Epithelial cell of umbilical artery (primary cell): ENCODE results near the gene IL2RG. TPM values are rescaled to one million over a fixed set of nuclear protein-coding genes. Genes with fewer than 3 reads are reported as not detected.

Experiments used
- total RNA-seq: library from RNA; depleted of rRNA; stranded (reverse); fragments of >200 nt; gene quantifications from 2 replicates; pipeline ENCODE4 v1.2.3, GENCODE V29; 2014

IL2RG gene
- total RNA-seq: not detected in 2 replicates

GRCh38 chrX:71111141-71111843 is at the start of gene IL2RG:
Gene IL2RG (minus strand): TSS chrX:71111577. CDS start chrX:71111539, 38 bp downstream.

GRCh38 chrX:71144651-71145050 is 33.3 kb upstream of the IL2RG start, which contains the start of gene NLGN3:
Gene NLGN3 (plus strand): TSS chrX:71144841. CDS start chrX:71147750, 2,909 bp downstream.

DNA sequence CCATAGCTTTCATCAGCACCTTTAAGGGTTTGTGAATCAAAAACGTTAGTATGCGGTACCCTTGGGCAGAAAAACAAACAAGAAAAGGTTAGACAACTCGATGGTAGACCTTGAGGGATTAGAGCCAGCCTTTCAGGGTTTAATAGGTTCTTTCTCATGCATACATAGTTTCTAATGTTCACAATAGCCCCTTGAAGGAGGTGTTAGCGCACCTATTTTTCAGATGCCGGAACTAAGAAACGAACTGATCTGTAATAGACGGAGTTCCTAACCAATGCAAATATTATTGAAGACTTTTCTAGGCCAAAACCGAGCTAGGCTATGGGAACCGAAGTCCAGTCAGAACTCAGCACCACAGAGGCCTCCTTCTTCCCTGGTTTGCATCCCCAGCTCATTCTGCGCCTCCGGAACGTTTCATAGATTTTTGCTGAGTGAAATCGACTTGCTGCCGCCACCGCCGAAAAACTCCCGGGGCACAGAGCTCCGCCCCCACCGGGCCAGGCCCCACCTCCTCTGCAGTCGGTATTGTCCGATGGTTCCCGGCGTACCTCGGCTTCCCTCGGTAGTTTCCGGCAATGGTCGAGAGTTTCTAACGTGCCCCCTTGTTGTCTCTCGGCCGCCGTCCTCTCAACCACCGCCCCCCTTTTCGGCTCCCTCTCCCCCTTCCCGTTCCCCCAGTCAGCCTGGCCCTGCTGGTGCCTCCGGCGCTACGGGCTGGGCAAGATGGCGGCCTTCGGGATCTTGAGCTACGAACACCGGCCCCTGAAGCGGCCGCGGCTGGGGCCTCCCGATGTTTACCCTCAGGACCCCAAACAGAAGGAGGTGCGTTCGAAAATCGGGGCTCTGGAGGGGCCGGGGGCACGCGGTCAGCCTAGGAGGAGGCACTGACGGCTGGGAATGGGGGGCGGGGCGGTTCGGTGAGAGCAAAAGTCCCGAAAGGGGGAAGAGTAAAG is 6.9 kb upstream of the IL2RG start, which contains the start of gene MED12:
MED12 (plus strand) TSS at position 565 of the 953 bp plus-strand sequence; CDS start at position 724, 159 bp downstream.

GRCh38 chrX:71106427-71106826 is 5.0 kb downstream of the IL2RG start, which contains the start of gene CXorf65:
Gene CXorf65 (minus strand): TSS chrX:71106740. CDS start chrX:71106556, 184 bp downstream.

GRCh38 chrX:71095555-71095980 is 15.8 kb downstream of the IL2RG start, which contains the start of gene FOXO4:
Gene FOXO4 (plus strand): TSS chrX:71095851. CDS start chrX:71096529, 678 bp downstream.

GRCh38 chrX:71068044-71068918 is 43.1 kb downstream of the IL2RG start, which contains the start of gene SNX12:
Gene SNX12 (minus strand): TSS chrX:71068334. CDS start chrX:71068306, 28 bp downstream.

Other genes with a start within 250 kb of the IL2RG start
- gene TEX11, start 202.9 kb downstream of the IL2RG start, total RNA-seq: not detected in 2 replicates
- gene SLC7A3, start 180.5 kb downstream of the IL2RG start, total RNA-seq: not detected in 2 replicates
- 54.6 and 69.8 TPM in 2 replicates for gene SNX12, start 43.2 kb downstream of the IL2RG start, total RNA-seq
- 3.6 and 4.5 TPM in 2 replicates for gene FOXO4, start 15.7 kb downstream of the IL2RG start, total RNA-seq
- not detected in 2 replicates for gene CXorf65, start 4.8 kb downstream of the IL2RG start, total RNA-seq
- gene MED12, start 7.0 kb upstream of the IL2RG start, total RNA-seq: 12.0 and 12.2 TPM in 2 replicates
- gene NLGN3, start 33.3 kb upstream of the IL2RG start, total RNA-seq: 0.15 TPM in 1 of 2 replicates, not detected in the other
- not detected in 2 replicates for gene GJB1, start 111.6 kb upstream of the IL2RG start, total RNA-seq
- gene ZMYM3, start 142.6 kb upstream of the IL2RG start, total RNA-seq: 7.6 and 10.7 TPM in 2 replicates
- gene NONO, start 172.1 kb upstream of the IL2RG start, total RNA-seq: 401 and 476 TPM in 2 replicates
- gene ITGB1BP2, start 190.2 kb upstream of the IL2RG start, total RNA-seq: 0.32 and 2.0 TPM in 2 replicates